Measurements from ENCODE around the gene WFS1.

DNA sequence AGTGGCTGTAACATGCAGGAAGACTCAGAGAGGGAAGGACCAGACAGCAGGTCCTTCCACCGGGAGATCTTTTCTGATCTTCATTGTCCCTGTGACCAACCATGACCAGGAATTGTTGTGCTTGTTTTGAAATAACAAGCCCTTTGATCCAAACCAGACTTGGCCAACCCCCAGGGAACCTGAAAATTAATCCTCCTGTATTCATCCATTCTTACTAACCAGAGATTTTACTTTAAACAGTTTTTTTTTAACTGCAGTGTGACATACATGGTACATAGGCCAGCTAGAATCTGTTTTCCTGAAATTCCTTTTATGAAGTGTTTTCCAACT, 4.0 kb downstream of the WFS1 start:
- TF ChIP-seq TBP (IDR thresholded peaks at IDR 0.05; ENCODE audit: low read depth, low read length) (no peak), FOSL1 (IDR thresholded peaks at IDR 0.05; ENCODE audit: insufficient read depth, low read depth, low read length) (no peak), EP300 (IDR thresholded peaks at IDR 0.05; ENCODE audit: borderline replicate concordance in 1 of 2, low read depth in 2 of 2, low read length in 2 of 2) (no peak), SUZ12 (IDR thresholded peaks at IDR 0.05; ENCODE audit: low read length) (no peak)
- TF ChIP-seq, protein P1, sequence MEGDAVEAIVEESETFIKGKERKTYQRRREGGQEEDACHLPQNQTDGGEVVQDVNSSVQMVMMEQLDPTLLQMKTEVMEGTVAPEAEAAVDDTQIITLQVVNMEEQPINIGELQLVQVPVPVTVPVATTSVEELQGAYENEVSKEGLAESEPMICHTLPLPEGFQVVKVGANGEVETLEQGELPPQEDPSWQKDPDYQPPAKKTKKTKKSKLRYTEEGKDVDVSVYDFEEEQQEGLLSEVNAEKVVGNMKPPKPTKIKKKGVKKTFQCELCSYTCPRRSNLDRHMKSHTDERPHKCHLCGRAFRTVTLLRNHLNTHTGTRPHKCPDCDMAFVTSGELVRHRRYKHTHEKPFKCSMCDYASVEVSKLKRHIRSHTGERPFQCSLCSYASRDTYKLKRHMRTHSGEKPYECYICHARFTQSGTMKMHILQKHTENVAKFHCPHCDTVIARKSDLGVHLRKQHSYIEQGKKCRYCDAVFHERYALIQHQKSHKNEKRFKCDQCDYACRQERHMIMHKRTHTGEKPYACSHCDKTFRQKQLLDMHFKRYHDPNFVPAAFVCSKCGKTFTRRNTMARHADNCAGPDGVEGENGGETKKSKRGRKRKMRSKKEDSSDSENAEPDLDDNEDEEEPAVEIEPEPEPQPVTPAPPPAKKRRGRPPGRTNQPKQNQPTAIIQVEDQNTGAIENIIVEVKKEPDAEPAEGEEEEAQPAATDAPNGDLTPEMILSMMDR (IDR thresholded peaks at IDR 0.05; ENCODE audit: control extremely low read depth in 1 of 3, insufficient read depth in 1 of 3, low read depth in 1 of 3, low read length in 3 of 3): no peak
